ENCODE data around the gene FH.
A peak's percentile ranks its signal among the peaks of the same experiment; 100 is the strongest.

FH gene

GRCh38 chr1:241460098-241460873, 59.3 kb downstream of the FH start (continued):
- TF ChIP-seq PATZ1 (tag by site-specific recombination; IDR thresholded peaks at IDR 0.05) (peak; percentile 42; the same call in 1 of the 2 replicates), ZNF510 (tag by site-specific recombination; IDR thresholded peaks at IDR 0.05; ENCODE audit: insufficient replicate concordance) (no peak), ZXDB (tag by site-specific recombination; IDR thresholded peaks at IDR 0.05) (peak; percentile 92), ZNF292 (tag by site-specific recombination; IDR thresholded peaks at IDR 0.05; ENCODE audit: borderline replicate concordance, low read depth) (no peak), ZNF837 (tag by site-specific recombination; IDR thresholded peaks at IDR 0.05) (no peak), ZBTB17 (tag by site-specific recombination; IDR thresholded peaks at IDR 0.05) (no peak), ZNF404 (tag by site-specific recombination; IDR thresholded peaks at IDR 0.05) (no peak), ZFP69B (tag by site-specific recombination; IDR thresholded peaks at IDR 0.05) (no peak), ZNF155 (tag by site-specific recombination; IDR thresholded peaks at IDR 0.05) (no peak), ZNF596 (tag by site-specific recombination; IDR thresholded peaks at IDR 0.05) (0 out of 2 replicates have a peak, but pooled peaks have one; percentile 62), ZNF692 (tag by site-specific recombination; IDR thresholded peaks at IDR 0.05) (0 out of 2 replicates have a peak, but pooled peaks have one; percentile 40), ZSCAN4 (tag by site-specific recombination; IDR thresholded peaks at IDR 0.05) (peak; percentile 25; the same call in 1 of the 2 replicates), SP7 (tag by site-specific recombination; IDR thresholded peaks at IDR 0.05) (no peak), ZNF266 (tag by site-specific recombination; IDR thresholded peaks at IDR 0.05; ENCODE audit: low read depth) (no peak), ZNF830 (tag by site-specific recombination; IDR thresholded peaks at IDR 0.05; ENCODE audit: low read depth) (no peak), ZNF707 (tag by site-specific recombination; IDR thresholded peaks at IDR 0.05) (no peak), GLI4 (tag by site-specific recombination; IDR thresholded peaks at IDR 0.05) (no peak), ZNF704 (tag by site-specific recombination; IDR thresholded peaks at IDR 0.05) (no peak), ZNF639 (tag by site-specific recombination; IDR thresholded peaks at IDR 0.05) (peak; percentile 93; the same call in 1 of the 2 replicates), ZSCAN30 (tag by site-specific recombination; IDR thresholded peaks at IDR 0.05) (peak; percentile 58; the same call in 1 of the 2 replicates), REST (tag by site-specific recombination; IDR thresholded peaks at IDR 0.05) (no peak), ZNF132 (tag by site-specific recombination; IDR thresholded peaks at IDR 0.05; ENCODE audit: borderline replicate concordance) (no peak), ZNF146 (tag by site-specific recombination; IDR thresholded peaks at IDR 0.05) (peak; percentile 35; the same call in 1 of the 2 replicates), ZNF398 (tag by site-specific recombination; IDR thresholded peaks at IDR 0.05) (no peak), ZNF558 (tag by site-specific recombination; IDR thresholded peaks at IDR 0.05) (no peak)

Measured in HEK293 (cell line).